Right cardiac atrium (tissue), 5 donors: ENCODE results near the gene PCDH15. TPM values are rescaled to one million over a fixed set of nuclear protein-coding genes. Genes with fewer than 3 reads are reported as not detected.

Experiments
- ATAC-seq, 2 donors: fragments of 200-7000 bp; cut with Tn5 transposase; one replicate each; pipeline versions ENCODE4 v1.8.0 to v1.9.1; 2020; ENCODE audit warnings: moderate library complexity in 2 of 2, mild to moderate bottlenecking in 1 of 2
- DNase-seq, 3 donors: peaks; one replicate each; pipeline ENCODE4 v3.0.0-alpha.2; 2020
- H3K27ac ChIP-seq: one replicate; pipeline ENCODE4 v1.5.1; 2013; ENCODE audit warnings: mild to moderate bottlenecking, low read length, control low read depth, moderate library complexity
- H3K27me3 ChIP-seq: one replicate; pipeline ENCODE4 v1.6.1; 2013; ENCODE audit not compliant: control insufficient read depth, insufficient read depth
- H3K4me1 ChIP-seq: one replicate; pipeline ENCODE4 v1.6.1; 2013; ENCODE audit warnings: low read length; ENCODE audit not compliant: control insufficient read depth, insufficient read depth
- H3K4me3 ChIP-seq: one replicate; pipeline ENCODE4 v1.5.1; 2013; ENCODE audit warnings: low read length, control low read depth
- H3K9me3 ChIP-seq: one replicate; pipeline ENCODE4 v1.6.1; 2013; ENCODE audit warnings: low read length; ENCODE audit not compliant: control insufficient read depth
- WGBS: extraction: QIAGEN DNeasy Blood & Tissue Kit; methylation state at CpG from one replicate; pipeline ENCODE4 v1.1.7; 2013; 5-methylcytosine and 5-hydroxymethylcytosine counted together
- intact Hi-C, 4 donors: fragments of 100-400 bp; cut with DNase I; formaldehyde crosslinking; loops; one replicate each; pipeline versions ENCODE4 v1.11.0 to v1.14.0; 2022 to 2023
- polyA plus RNA-seq: library from polyadenylated mRNA; stranded (reverse); fragments of 200-250 nt; gene quantifications from one replicate; pipeline ENCODE4 v1.2.3, GENCODE V29; 2013
- total RNA-seq, 4 donors: library from RNA; stranded (reverse); fragmentation: NEBNext Ultra II Directional; extraction: Animal tissue kit (Norgen Biotek cat#: 25700); gene quantifications; one replicate each; pipeline ENCODE4 v1.2.1, GENCODE V29; 2021
- donor health status: healthy with polysubstance abuse.
- donor health status: DM: no; HTN: yes; CAD: no.
- donor health status: DM: no; HTN: no; CAD: no.
- donor health status: DM: no; HTN: yes; CAD: no; lungs with severe emphysema.
- donor health status: DM: yes; HTN: yes; CAD: no.

The PCDH15 gene
- total and polyA plus RNA-seq, 5 donors, result 1.2 to 3.1 (median 2.7) TPM

DNA sequence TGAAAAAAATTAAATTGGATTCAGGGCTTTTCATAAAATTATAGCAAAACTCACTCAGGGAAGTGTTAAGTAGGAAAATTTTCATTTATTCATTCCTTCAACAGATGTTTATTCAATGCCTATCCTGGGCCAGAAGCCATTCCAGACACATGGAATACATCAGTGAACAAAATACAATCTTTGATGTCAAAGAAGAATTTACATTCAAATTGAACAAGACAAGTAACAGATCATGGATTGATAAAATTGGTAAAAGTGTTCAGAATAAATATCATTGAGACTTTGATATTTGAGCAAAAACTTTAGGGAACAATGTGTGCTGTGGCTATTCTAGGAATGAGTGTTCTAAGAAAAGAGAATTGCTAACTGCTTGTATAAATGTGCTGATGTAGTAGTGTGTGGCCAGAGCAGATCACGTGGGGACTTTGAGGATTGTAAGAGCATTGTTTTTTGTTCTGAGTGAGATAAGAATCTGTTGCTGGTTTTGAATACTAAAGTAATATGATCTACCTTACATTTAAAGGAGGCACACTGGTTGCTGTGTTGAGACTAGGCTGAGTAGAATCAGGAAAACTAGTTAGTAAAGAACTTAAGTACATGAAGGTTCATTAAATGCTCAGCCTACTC, 957.2 kb downstream of the PCDH15 start:
- Histone ChIP-seq H3K4me3 (no peak overlapping the region), H3K27ac (no peak overlapping the region), H3K27me3 (no peaks in the 10 kb centered on the region), H3K4me1 (no peaks in the 10 kb centered on the region), H3K9me3 (no peaks in the 10 kb centered on the region)
- ATAC-seq, result no peak
- intact Hi-C loops, result no loop called here
- DNase-seq, result no peak
- WGBS, result 5% methylated on average over 1 of the region's 1 CpG

DNA sequence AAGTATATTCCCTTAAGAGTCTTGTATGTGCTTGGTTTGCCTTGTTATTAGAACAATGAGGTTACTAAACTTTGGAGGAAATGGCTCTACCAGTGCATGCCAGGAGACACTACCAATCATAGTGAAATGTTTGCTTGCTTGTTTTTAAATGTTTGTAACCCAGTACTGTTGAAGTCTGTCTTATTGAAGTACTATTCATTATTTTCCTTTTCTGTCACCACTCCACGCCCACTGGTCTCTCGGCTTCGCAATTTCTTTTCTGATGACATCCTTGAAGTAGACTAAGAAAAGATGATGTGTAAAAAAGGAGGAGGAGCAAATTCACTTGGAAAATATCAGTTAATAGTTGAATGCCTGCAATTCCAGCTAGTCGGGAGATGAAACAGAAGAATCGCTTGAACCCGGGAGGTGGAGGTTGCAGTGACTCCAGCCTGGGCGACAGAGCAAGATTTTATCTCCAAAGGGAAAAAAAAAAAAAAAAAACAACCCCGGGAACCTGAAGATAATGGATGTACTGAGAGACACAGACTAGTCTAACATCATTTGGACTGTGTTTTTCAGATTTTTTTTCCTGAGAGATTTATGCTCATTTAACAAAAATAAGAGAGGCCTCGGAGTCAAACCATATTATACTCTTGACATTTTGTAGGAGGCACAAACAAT, 959.4 kb downstream of the PCDH15 start:
- DNase-seq (no peak), ATAC-seq (no peak)
- Histone ChIP-seq H3K4me3 (no peak overlapping the region), H3K27ac (no peak overlapping the region), H3K27me3 (no peaks in the 10 kb centered on the region), H3K4me1 (no peaks in the 10 kb centered on the region), H3K9me3 (no peaks in the 10 kb centered on the region)
- intact Hi-C loops, result no loop called here
- 51% methylated on average over 9 of the region's 9 CpGs for WGBS

DNA sequence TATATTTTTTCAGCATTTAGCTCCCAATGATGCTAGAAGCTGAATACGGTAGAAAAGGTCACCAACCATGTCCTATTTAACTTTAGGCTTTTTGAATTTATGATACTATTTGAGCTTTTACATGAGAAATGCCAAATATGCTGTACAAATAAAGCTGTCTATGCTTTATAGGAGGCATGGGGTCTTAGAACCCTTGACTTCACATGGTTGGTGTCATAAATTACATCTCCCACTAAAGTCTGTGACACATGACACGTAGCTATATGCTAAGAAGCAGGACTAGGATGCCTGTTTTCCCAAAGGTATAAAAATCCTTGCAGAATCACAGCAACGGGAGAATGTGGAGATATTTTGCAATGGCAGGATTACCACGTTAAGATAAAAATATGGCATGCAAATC, 960.4 kb downstream of the PCDH15 start:
- intact Hi-C loops, result no loop called here
- Histone ChIP-seq H3K4me1 (no peaks in the 10 kb centered on the region), H3K9me3 (no peaks in the 10 kb centered on the region), H3K27ac (no peak overlapping the region), H3K4me3 (no peak overlapping the region), H3K27me3 (no peaks in the 10 kb centered on the region)
- 67% methylated on average over 4 of the region's 4 CpGs for WGBS
- no peak for ATAC-seq
- no peak for DNase-seq

DNA sequence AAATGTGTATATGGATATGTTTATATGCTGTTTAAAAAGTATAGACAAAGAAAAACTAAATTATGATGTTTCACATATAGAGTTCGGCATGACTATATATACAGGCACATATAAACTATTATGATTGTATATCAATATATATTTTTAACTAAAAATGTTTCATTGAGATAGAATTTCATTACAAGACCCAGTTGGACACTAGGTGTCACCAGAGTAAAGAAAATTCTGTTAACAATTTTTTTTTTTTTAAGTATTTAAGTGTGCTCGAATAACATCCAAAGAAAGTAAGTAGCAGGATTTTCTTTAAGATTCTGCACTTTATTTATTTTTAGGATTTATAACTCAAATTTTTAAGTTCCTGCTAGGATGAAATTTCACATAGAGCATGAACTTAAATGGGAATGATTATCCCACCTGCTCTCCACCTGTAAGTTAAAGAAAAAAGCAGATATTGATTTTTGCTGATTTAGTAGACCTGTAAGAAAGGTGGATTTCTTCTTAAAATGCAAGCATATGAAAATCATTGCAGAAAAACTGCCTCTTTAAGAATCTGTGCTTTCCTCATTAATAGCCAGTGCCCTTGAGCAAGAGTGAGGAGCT, 961.5 kb downstream of the PCDH15 start:
- 27% methylated on average over 2 of the region's 2 CpGs for WGBS
- no peaks in the 10 kb centered on the region for H3K9me3 ChIP-seq
- ATAC-seq (no peak), DNase-seq (no peak)
- no peak overlapping the region for H3K4me3 ChIP-seq
- H3K27ac ChIP-seq, result no peak overlapping the region
- no peaks in the 10 kb centered on the region for H3K4me1 ChIP-seq
- H3K27me3 ChIP-seq, result no peaks in the 10 kb centered on the region
- intact Hi-C loops, result no loop called here

DNA sequence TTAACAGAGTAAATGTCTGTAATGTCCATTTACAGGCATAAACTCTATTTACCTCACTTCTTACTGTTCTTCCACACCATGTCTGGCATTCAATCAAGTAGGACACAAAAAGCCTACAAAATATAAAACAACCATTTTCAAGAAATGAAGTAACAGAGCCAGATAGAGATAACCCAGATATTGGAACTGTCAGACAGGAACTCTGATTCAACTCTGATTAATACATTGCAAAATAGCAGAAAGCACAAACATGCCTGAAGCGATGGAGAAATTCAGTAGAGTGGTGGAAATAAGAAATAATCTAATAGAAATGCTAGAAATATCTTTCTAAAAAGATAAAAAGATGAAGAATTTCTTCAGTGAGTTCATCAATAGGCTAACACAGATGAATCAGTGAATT, 964.4 kb downstream of the PCDH15 start:
- DNase-seq (no peak), ATAC-seq (no peak)
- no peaks in the 10 kb centered on the region for H3K4me1 ChIP-seq
- WGBS, result 76% methylated on average over 1 of the region's 1 CpG
- no peak overlapping the region for H3K27ac ChIP-seq
- intact Hi-C loops, result no loop called here
- H3K4me3 ChIP-seq, result no peak overlapping the region
- H3K9me3 ChIP-seq, result no peaks in the 10 kb centered on the region
- no peaks in the 10 kb centered on the region for H3K27me3 ChIP-seq

DNA sequence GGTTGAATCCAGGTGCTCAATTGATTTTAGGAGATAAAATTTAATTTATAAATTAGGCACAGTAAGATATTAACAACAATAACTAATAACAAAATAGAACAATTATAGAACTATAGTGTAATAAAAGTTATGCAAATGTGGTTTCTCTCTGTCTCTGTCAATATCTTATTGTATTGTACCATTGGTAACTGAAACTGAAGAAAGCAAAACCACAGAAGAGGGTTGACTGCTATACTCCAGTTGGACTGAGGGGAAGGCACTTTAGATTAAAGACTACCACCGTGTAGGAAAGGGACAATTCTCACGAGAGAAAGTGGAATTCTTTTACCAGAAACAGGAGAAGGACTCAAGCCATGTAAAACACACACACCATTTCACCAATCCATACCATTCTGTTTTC, 967.1 kb downstream of the PCDH15 start:
- H3K27ac ChIP-seq, result no peak overlapping the region
- ATAC-seq, result no peak
- 58% methylated on average over 2 of the region's 2 CpGs for WGBS
- H3K9me3 ChIP-seq, result no peaks in the 10 kb centered on the region
- no peaks in the 10 kb centered on the region for H3K4me1 ChIP-seq
- intact Hi-C loops, result no loop called here
- no peak for DNase-seq
- H3K27me3 ChIP-seq, result no peaks in the 10 kb centered on the region
- H3K4me3 ChIP-seq, result no peak overlapping the region

DNA sequence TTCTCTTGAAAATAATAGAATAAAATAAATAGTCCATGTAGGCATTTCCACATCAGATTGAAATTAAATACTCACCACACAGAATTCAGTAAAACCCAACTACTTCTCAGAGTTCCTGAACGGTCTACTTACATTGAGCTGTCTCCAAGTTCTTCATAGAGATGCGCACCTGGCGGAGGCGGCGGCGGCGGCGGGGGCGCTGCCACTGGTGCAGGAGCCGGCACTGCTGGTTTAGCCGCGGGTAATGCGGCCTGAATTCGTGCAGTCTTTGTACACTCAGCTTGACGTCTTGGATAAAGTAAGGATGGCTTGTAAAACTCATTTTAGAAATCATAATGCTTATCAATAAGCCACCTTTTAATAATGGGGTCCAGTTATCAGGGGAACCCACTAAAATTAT, 973.8 kb downstream of the PCDH15 start:
- H3K4me1 ChIP-seq, result no peaks in the 10 kb centered on the region
- H3K9me3 ChIP-seq, result no peaks in the 10 kb centered on the region
- H3K27me3 ChIP-seq, result no peaks in the 10 kb centered on the region
- H3K27ac ChIP-seq, result no peak overlapping the region
- DNase-seq (peak in 1 of 3 donors; percentile 25), ATAC-seq (no peak)
- intact Hi-C loops, result no loop called here
- H3K4me3 ChIP-seq, result no peak overlapping the region
- WGBS, result 91% methylated on average over 15 of the region's 15 CpGs

DNA sequence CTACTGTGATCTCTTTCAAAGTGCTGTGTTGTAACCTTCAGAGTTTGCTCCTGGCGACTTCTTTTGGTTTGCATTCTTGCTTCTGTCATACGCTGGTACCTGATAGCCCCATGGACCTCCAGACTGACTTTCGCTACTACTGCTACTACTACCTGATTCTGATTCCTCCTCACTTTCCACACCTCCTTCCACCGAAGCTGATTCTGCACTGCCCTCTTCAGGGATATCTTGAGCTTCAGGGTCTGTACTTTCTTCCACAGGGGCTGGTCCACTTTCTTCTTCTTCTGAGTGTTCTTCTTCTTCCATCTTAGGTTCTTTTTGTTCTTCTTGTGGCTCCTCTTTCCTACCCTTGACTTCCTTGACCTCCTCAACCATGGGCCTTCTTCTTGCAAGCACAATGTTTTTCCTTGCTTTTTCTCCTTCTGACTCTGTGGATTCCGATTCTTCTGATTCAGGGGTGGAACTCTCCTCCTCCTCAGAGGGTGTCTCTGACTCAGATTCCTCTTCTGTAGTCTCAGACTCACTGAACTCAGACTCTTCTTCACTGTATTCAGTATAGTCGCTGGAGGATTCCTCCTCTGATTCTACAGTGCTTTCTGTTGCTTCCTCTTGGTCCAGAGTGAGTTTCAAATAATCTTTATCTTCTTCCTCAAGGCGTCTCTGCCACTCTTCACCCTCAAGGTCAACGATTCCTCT, 992.2 kb downstream of the PCDH15 start:
- Histone ChIP-seq H3K4me1 (no peaks in the 10 kb centered on the region), H3K27me3 (no peaks in the 10 kb centered on the region), H3K4me3 (no peak overlapping the region), H3K27ac (no peak overlapping the region), H3K9me3 (no peaks in the 10 kb centered on the region)
- DNase-seq, result no peak
- ATAC-seq, result no peak
- WGBS, result 76% methylated on average over 8 of the region's 8 CpGs
- intact Hi-C loops, result no loop called here

DNA sequence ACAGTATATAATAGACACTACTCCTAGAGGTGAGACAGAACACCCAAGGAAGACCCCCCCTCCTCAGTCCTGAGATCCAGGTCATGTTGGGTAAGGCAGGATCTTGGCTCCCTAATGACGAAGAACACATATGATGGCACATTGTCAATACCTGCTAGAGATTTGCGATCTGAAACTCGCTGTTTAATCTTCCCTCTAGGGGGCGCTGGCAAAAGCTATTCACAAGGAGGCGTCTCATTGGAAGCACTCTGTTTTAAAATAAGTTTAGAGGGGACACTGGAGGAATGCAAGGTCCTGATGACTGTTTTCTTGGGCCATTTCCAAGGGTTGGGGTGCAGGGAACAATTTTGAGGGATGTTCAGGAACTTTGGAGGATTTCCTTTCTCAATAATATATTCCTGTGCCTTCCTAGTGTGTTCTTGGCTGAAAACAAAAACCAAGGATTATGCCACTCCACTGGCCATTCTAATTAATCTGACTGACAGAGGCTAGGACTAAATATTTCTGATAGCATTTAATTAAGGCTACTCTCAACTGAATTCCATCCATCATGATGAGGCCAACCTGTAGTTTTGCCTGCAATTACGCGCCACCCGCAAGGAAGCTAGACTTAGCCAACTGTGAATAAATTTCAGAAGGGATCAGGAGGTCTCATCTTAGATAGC, 1014.7 kb downstream of the PCDH15 start:
- intact Hi-C loops, result no loop called here
- 78% methylated on average over 8 of the region's 8 CpGs for WGBS

DNA sequence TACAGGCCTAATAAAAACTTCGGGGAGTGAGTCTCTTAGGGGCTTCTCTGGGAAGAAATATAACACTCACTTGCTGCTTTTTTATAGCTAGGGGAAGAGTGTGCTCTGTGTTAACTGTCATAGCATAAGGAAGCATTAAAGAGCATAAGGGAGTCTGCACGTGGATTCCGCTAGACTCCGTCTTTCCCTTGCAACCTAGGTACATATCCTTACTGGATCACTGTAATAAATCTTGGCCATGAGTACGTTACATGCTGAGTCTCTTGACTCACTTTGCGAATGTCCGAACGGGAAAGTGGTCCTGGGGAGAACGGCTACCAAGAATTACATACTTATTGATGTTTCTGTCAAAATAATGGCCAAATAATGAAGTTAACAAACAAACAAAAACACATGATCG, 1029.3 kb downstream of the PCDH15 start:
- Histone ChIP-seq H3K4me1 (no peaks in the 10 kb centered on the region), H3K27me3 (no peaks in the 10 kb centered on the region), H3K4me3 (no peak overlapping the region), H3K27ac (no peak overlapping the region), H3K9me3 (no peaks in the 10 kb centered on the region)
- 86% methylated on average over 10 of the region's 10 CpGs for WGBS
- intact Hi-C loops, result no loop called here
- no peak for DNase-seq
- no peak for ATAC-seq

More for the DNA sequence above, 1014.7 kb downstream of the PCDH15 start:
- ATAC-seq (no peak), DNase-seq (no peak)
- no peaks in the 10 kb centered on the region for H3K27me3 ChIP-seq
- no peak overlapping the region for H3K4me3 ChIP-seq
- H3K27ac ChIP-seq, result no peak overlapping the region
- no peaks in the 10 kb centered on the region for H3K4me1 ChIP-seq
- no peaks in the 10 kb centered on the region for H3K9me3 ChIP-seq

DNA sequence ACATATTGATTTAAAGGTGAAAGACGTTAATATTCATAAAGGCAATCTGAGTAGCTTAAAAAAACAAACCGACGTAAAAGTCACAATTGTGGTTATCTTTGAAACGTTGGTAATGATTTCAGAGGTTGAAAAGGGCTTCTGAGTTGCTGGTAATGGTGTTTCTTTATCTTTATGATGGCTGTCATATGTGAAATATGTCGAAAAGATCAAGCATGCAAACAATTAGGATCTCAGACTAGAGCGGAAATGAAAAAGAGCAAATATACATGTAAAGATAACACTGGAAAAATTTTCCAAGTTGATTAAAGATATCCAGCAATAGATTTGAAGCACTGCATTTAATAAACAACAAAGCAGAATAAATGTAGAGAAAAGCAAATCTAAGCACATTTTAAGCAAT, 1030.1 kb downstream of the PCDH15 start:
- DNase-seq (no peak), ATAC-seq (no peak)
- 47% methylated on average over 6 of the region's 6 CpGs for WGBS
- no peaks in the 10 kb centered on the region for H3K4me1 ChIP-seq
- intact Hi-C loops, result no loop called here
- no peak overlapping the region for H3K27ac ChIP-seq
- no peaks in the 10 kb centered on the region for H3K27me3 ChIP-seq
- no peaks in the 10 kb centered on the region for H3K9me3 ChIP-seq
- no peak overlapping the region for H3K4me3 ChIP-seq
